Body of pancreas (tissue), 4 donors: ENCODE data around the gene TRPV2.

Experiments used
- CTCF ChIP-seq, 7 experiments: fragments of 450-650 bp in 4 of 7; fragments of 200-600 bp in 3 of 7; sonication (generic) in 3 of 7; IDR thresholded peaks; one replicate each; pipeline ENCODE4 v1.5.1; 2016 to 2019; ENCODE audit warnings: antibody characterized with exemption in 7 of 7
- POLR2A ChIP-seq, 3 donors: fragments of 450-650 bp; IDR thresholded peaks; one replicate each; pipeline ENCODE4 v1.6.1; 2016; ENCODE audit warnings: antibody characterized with exemption in 3 of 3, mild to moderate bottlenecking in 2 of 3

GRCh38 chr17:16439811-16440351 lies 24.5 kb downstream of the TRPV2 start:
- TF ChIP-seq POLR2A (IDR thresholded peaks at IDR 0.05) (peak in 2 of 3 donors; percentile 63 to 65), CTCF (IDR thresholded peaks at IDR 0.05) (peak in 1 of 7 experiments; percentile 2)
